IMR-90 (cell line): ENCODE data around the gene KIF18A. TPM values are rescaled to one million over a fixed set of nuclear protein-coding genes. Genes with fewer than 3 reads are reported as not detected.

Experiments used
- ATAC-seq: fragments of 200-7000 bp; cut with Tn5 transposase; 2 replicates; pipeline ENCODE4 v1.9.1; 2020; ENCODE audit warnings: low read depth, mild to moderate bottlenecking, moderate library complexity
- BruUV-seq: library from RNA; stranded (reverse); fragments of 400-500 nt; replicated peaks from 2 replicates; lab custom pipeline; 2021; lab: Mats Ljungman, UMichigan
- CTCF ChIA-PET: fragments of 300-600 bp; formaldehyde crosslinking; extraction: SDS; loops from one replicate; lab custom pipeline; 2021; ENCODE audit warnings: antibody characterized with exemption; lab: Yijun Ruan, JAX
- POLR2A ChIA-PET: fragments of 300-600 bp; sonication (Branson Sonifier 250); formaldehyde crosslinking; loops from one replicate; lab custom pipeline; 2022; ENCODE audit warnings: antibody characterized with exemption; ENCODE audit not compliant: unreplicated experiment; lab: Charles Lee
- DNase-seq: peaks from one replicate; pipeline ENCODE4 v3.0.0; 2013
- H2AFZ ChIP-seq: replicated peaks from 2 replicates; pipeline ENCODE3; 2013; ENCODE audit warnings: low read length, mild to moderate bottlenecking; ENCODE audit not compliant: poor library complexity
- H2AK5ac ChIP-seq: 2 replicates; pipeline ENCODE4 v1.6.1; 2013; ENCODE audit warnings: low read depth, low read length, inconsistent platforms
- H2AK9ac ChIP-seq: replicated peaks from 2 replicates; pipeline ENCODE3; 2013; ENCODE audit warnings: mild to moderate bottlenecking, low read depth, low read length, moderate library complexity; ENCODE audit not compliant: poor library complexity
- H2BK120ac ChIP-seq: 2 replicates; pipeline ENCODE4 v1.6.1; 2013; ENCODE audit warnings: low read depth, low read length, inconsistent platforms
- H2BK15ac ChIP-seq: 3 replicates; pipeline ENCODE4 v1.6.1; 2013; ENCODE audit warnings: low read depth, low read length, inconsistent platforms
- H2BK20ac ChIP-seq: 2 replicates; pipeline ENCODE4 v1.6.1; 2013; ENCODE audit warnings: low read depth, mild to moderate bottlenecking, inconsistent platforms, low read length, moderate library complexity
- H2BK5ac ChIP-seq: 2 replicates; pipeline ENCODE4 v1.6.1; 2013; ENCODE audit warnings: mild to moderate bottlenecking, low read depth, low read length, inconsistent platforms; ENCODE audit not compliant: poor library complexity, severe bottlenecking
- H3K14ac ChIP-seq: replicated peaks from 2 replicates; pipeline ENCODE4 v1.6.1; 2013; ENCODE audit warnings: low read depth, low read length, inconsistent platforms
- H3K18ac ChIP-seq: 2 replicates; pipeline ENCODE4 v1.6.1; 2013; ENCODE audit warnings: low read depth, low read length, control low read depth
- H3K23ac ChIP-seq: 2 replicates; pipeline ENCODE4 v1.6.1; 2013; ENCODE audit warnings: low read depth, low read length, inconsistent platforms
- H3K27ac ChIP-seq: 2 replicates; pipeline ENCODE4 v1.5.1; 2013; ENCODE audit warnings: mild to moderate bottlenecking, control low read depth, low read length; ENCODE audit not compliant: insufficient read depth
- H3K27me3 ChIP-seq: 2 replicates; pipeline ENCODE4 v1.6.1; 2013; ENCODE audit warnings: low read length; ENCODE audit not compliant: control insufficient read depth, insufficient read depth
- H3K36me3 ChIP-seq: 2 replicates; pipeline ENCODE4 v1.6.1; 2013; ENCODE audit warnings: low read length, mixed read lengths; ENCODE audit not compliant: control insufficient read depth, insufficient read depth
- H3K4ac ChIP-seq: 2 replicates; pipeline ENCODE4 v1.6.1; 2013; ENCODE audit warnings: low read depth, low read length, inconsistent platforms
- H3K4me1 ChIP-seq: 2 replicates; pipeline ENCODE4 v1.6.1; 2013; ENCODE audit warnings: low read length, mixed read lengths; ENCODE audit not compliant: control insufficient read depth, insufficient read depth
- H3K4me2 ChIP-seq: 2 replicates; pipeline ENCODE4 v1.6.1; 2013; ENCODE audit warnings: low read depth, mild to moderate bottlenecking, control low read depth, low read length, moderate library complexity
- H3K4me3 ChIP-seq: 2 replicates; pipeline ENCODE4 v1.5.1; 2013; ENCODE audit warnings: low read depth, mild to moderate bottlenecking, control low read depth, low read length, moderate library complexity; ENCODE audit not compliant: insufficient read depth
- H3K56ac ChIP-seq: 2 replicates; pipeline ENCODE4 v1.6.1; 2013; ENCODE audit warnings: low read length, inconsistent platforms; ENCODE audit not compliant: insufficient read depth; ENCODE audit errors: extremely low read depth
- H3K79me1 ChIP-seq, 2 experiments: 2 replicates each; pipeline ENCODE4 v1.6.1; 2013; ENCODE audit warnings: low read length in 2 of 2, inconsistent platforms in 1 of 2, low read depth in 1 of 2
- H3K9ac ChIP-seq: 2 replicates; pipeline ENCODE4 v1.6.1; 2013; ENCODE audit warnings: low read depth, low read length, control low read depth
- H3K9me1 ChIP-seq: 2 replicates; pipeline ENCODE4 v1.6.1; 2013; ENCODE audit warnings: low read length, inconsistent platforms; ENCODE audit not compliant: insufficient read depth
- H3K9me3 ChIP-seq: 2 replicates; pipeline ENCODE4 v1.6.1; 2013; ENCODE audit warnings: low read length; ENCODE audit not compliant: control insufficient read depth, insufficient read depth
- H4K20me1 ChIP-seq: 2 replicates; pipeline ENCODE4 v1.6.1; 2013; ENCODE audit warnings: low read length, inconsistent platforms; ENCODE audit not compliant: insufficient read depth
- H4K5ac ChIP-seq: 2 replicates; pipeline ENCODE4 v1.6.1; 2013; ENCODE audit warnings: mild to moderate bottlenecking, low read depth, low read length, control low read depth
- H4K8ac ChIP-seq, 2 experiments: 2 replicates each; pipeline ENCODE4 v1.6.1; 2013; ENCODE audit warnings: low read depth in 2 of 2, low read length in 2 of 2, control low read depth in 1 of 2, inconsistent platforms in 1 of 2
- H4K91ac ChIP-seq: 2 replicates; pipeline ENCODE4 v1.6.1; 2013; ENCODE audit warnings: low read depth, low read length, inconsistent platforms; ENCODE audit not compliant: insufficient read depth
- CEBPB ChIP-seq: IDR thresholded peaks from 2 replicates; pipeline ENCODE4 v1.6.1; 2012; ENCODE audit warnings: low read depth, low read length, improper control_type of control experiment
- CHD1 ChIP-seq: IDR thresholded peaks from 2 replicates; pipeline ENCODE4 v1.6.1; 2012; ENCODE audit warnings: low read depth, low read length, improper control_type of control experiment
- ELK1 ChIP-seq: fragments of 150-350 bp; IDR thresholded peaks from 2 replicates; pipeline ENCODE4 v1.6.1; 2016; ENCODE audit warnings: low read depth, mild to moderate bottlenecking, low read length, moderate library complexity, borderline replicate concordance
- FOS ChIP-seq: fragments of 150-350 bp; IDR thresholded peaks from 2 replicates; pipeline ENCODE4 v1.6.1; 2016; ENCODE audit warnings: low read depth, low read length
- MAFK ChIP-seq: IDR thresholded peaks from 2 replicates; pipeline ENCODE4 v1.6.1; 2012; ENCODE audit warnings: low read depth, low read length, improper control_type of control experiment
- MAZ ChIP-seq: IDR thresholded peaks from 2 replicates; pipeline ENCODE4 v1.6.1; 2012; ENCODE audit warnings: low read depth, mild to moderate bottlenecking, low read length, improper control_type of control experiment, moderate library complexity, borderline replicate concordance
- MXI1 ChIP-seq: IDR thresholded peaks from 2 replicates; pipeline ENCODE4 v1.6.1; 2012; ENCODE audit warnings: low read depth, mild to moderate bottlenecking, low read length, moderate library complexity, borderline replicate concordance
- NFE2L2 ChIP-seq: fragments of 150-350 bp; IDR thresholded peaks from 2 replicates; pipeline ENCODE4 v1.6.1; 2016; ENCODE audit warnings: low read depth, mild to moderate bottlenecking, low read length
- POLR2A ChIP-seq: IDR thresholded peaks from 2 replicates; pipeline ENCODE4 v1.6.1; 2012; ENCODE audit warnings: mild to moderate bottlenecking, low read depth, low read length
- RAD21 ChIP-seq: IDR thresholded peaks from 2 replicates; pipeline ENCODE4 v1.6.1; 2012; ENCODE audit warnings: low read length, improper control_type of control experiment
- RFX5 ChIP-seq: IDR thresholded peaks from 2 replicates; pipeline ENCODE4 v1.8.0; 2012; ENCODE audit warnings: low read depth, mild to moderate bottlenecking, low read length, moderate library complexity
- SMC3 ChIP-seq: fragments of 150-350 bp; IDR thresholded peaks from 2 replicates; pipeline ENCODE4 v1.6.1; 2016; ENCODE audit warnings: low read depth, mild to moderate bottlenecking, antibody characterized with exemption, low read length, moderate library complexity
- WGBS, 2 experiments: methylation state at CpG; one replicate each; pipeline versions ENCODE4 v1.1.5 to v1.1.7; 2013; ENCODE audit warnings: missing lambda C conversion rate in 2 of 2; ENCODE audit not compliant: insufficient read length in 1 of 2; ENCODE audit errors: extremely low coverage in 2 of 2; 5-methylcytosine and 5-hydroxymethylcytosine counted together
- dilution Hi-C: fragments of 300-500 bp; cut with HindIII; formaldehyde crosslinking; loops from one replicate; pipeline ENCODE4 v1.14.3; 2018; ENCODE audit warnings: low sequenced_read_pairs; ENCODE audit not compliant: unreplicated experiment
- in situ Hi-C: fragments of 300-500 bp; cut with MboI; formaldehyde crosslinking; loops from 3 replicates; pipeline ENCODE4 v1.14.3; 2019; ENCODE audit warnings: low sequenced_read_pairs, inconsistent platforms, mixed read lengths
- intact Hi-C: fragments of 100-400 bp; cut with micrococcal nuclease; formaldehyde crosslinking; loops from 2 replicates; pipeline ENCODE4 v1.10.0; 2022
- polyA plus RNA-seq, 3 experiments: library from polyadenylated mRNA; depleted of rRNA; stranded (reverse); fragments of >200 nt; gene quantifications; 2 replicates each; pipeline ENCODE4 v1.2.3, GENCODE V29; 2012; ENCODE audit warnings: low replicate concordance in 1 of 3
- total RNA-seq: library from RNA; depleted of rRNA; stranded (reverse); fragments of >200 nt; gene quantifications from 2 replicates; pipeline ENCODE4 v1.2.3, GENCODE V29; 2012
- TF ChIP-seq, protein P1 (sequence below): fragments of 150-350 bp; IDR thresholded peaks from 2 replicates; pipeline ENCODE4 v1.6.1; 2017; ENCODE audit warnings: mild to moderate bottlenecking, antibody characterized with exemption, low read length, low read depth
- TF ChIP-seq, protein P2 (sequence below): conservative IDR thresholded peaks from 2 replicates; pipeline ENCODE4 v1.5.1; 2012; ENCODE audit warnings: mild to moderate bottlenecking, low read depth, low read length, improper control_type of control experiment

Gene KIF18A
- total and polyA plus RNA-seq, 2 of the 4 experiments (the other 2 are of a cell fraction), result 8.9 to 24.4 TPM

- Histone ChIP-seq H4K8ac (no peak overlapping the region), H2AK9ac (no peak overlapping the region), H3K27ac (no peak overlapping the region), H3K4me3 (no peak overlapping the region), H4K20me1 (no peaks in the 10 kb centered on the region), H3K79me1 (no peaks in the 10 kb centered on the region), H3K9me1 (peaks cover 3% of the 10 kb centered on the region; the same call in 1 of the 2 replicates), H2AFZ (no peak overlapping the region), H3K9me3 (no peaks in the 10 kb centered on the region), H3K4me1 (peaks cover 3% of the 10 kb centered on the region; the same call in 1 of the 2 replicates), H3K4ac (no peak overlapping the region), H3K56ac (no peak overlapping the region), H2AK5ac (no peak overlapping the region), H4K5ac (no peak overlapping the region), H4K91ac (no peak overlapping the region), H3K36me3 (no peaks in the 10 kb centered on the region), H2BK20ac (no peak overlapping the region), H3K4me2 (no peak overlapping the region), H2BK15ac (no peak overlapping the region), H3K14ac (no peak overlapping the region), H3K27me3 (no peaks in the 10 kb centered on the region), H2BK5ac (no peak overlapping the region), H2BK120ac (no peak overlapping the region), H3K9ac (no peak overlapping the region), H3K18ac (no peak overlapping the region), H3K23ac (no peak overlapping the region)
- in situ Hi-C loops (no loop called here), intact Hi-C loops (no loop called here), dilution Hi-C loops (no loop called here)
- BruUV-seq, result no TSS peak
- DNase-seq, result no peak
- WGBS, 2 experiments, result no CpG with 5 or more reads among the region's 2 CpGs
- ChIA-PET CTCF (no interaction called here), POLR2A (no interaction called here)
- ATAC-seq, result no peak
- TF ChIP-seq ELK1 (no peak), NFE2L2 (no peak), MXI1 (no peak), CEBPB (no peak), RAD21 (no peak), CHD1 (no peak), MAZ (no peak), SMC3 (no peak), MAFK (no peak), FOS (no peak), RFX5 (no peak), POLR2A (no peak)
- TF ChIP-seq, protein P1, sequence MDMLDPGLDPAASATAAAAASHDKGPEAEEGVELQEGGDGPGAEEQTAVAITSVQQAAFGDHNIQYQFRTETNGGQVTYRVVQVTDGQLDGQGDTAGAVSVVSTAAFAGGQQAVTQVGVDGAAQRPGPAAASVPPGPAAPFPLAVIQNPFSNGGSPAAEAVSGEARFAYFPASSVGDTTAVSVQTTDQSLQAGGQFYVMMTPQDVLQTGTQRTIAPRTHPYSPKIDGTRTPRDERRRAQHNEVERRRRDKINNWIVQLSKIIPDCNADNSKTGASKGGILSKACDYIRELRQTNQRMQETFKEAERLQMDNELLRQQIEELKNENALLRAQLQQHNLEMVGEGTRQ, result no peak
- TF ChIP-seq, protein P2, sequence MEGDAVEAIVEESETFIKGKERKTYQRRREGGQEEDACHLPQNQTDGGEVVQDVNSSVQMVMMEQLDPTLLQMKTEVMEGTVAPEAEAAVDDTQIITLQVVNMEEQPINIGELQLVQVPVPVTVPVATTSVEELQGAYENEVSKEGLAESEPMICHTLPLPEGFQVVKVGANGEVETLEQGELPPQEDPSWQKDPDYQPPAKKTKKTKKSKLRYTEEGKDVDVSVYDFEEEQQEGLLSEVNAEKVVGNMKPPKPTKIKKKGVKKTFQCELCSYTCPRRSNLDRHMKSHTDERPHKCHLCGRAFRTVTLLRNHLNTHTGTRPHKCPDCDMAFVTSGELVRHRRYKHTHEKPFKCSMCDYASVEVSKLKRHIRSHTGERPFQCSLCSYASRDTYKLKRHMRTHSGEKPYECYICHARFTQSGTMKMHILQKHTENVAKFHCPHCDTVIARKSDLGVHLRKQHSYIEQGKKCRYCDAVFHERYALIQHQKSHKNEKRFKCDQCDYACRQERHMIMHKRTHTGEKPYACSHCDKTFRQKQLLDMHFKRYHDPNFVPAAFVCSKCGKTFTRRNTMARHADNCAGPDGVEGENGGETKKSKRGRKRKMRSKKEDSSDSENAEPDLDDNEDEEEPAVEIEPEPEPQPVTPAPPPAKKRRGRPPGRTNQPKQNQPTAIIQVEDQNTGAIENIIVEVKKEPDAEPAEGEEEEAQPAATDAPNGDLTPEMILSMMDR, result no peak
Observed at GRCh38 chr11:27977527-27977926, 130.4 kb downstream of the KIF18A start.
